ENCODE measurements around the gene DUOX1. TPM values are rescaled to one million over a fixed set of nuclear protein-coding genes. Genes with fewer than 3 reads are reported as not detected.

Gene DUOX1
- total and polyA plus RNA-seq, 7 donors = 0.03 to 0.94 (median 0.46) TPM

DNA sequence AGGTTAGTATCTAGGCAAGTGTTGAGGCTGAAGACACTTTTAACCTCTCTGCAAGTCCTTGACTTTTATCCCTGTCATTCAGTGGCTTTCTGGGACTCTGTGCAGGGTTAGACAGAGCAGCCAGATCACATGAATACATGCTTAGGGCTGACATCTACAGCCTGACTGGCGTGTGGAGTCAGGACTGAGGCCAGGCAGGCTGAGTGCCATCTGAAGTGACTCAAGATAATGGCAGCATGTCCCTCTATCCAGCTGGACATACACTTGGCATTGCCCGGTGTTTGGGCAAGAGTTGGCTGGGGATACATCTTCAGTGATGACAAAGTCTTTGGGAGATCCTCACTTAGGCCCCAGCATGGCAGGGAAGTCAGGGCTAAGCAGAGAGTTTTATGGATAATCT lies 38.2 kb upstream of the DUOX1 start:
- no peak overlapping the region for H3K4me3 ChIP-seq
- WGBS, 3 donors = 26 to 40% (median 34%) methylated on average over 2 of the region's 2 CpGs
- TF ChIP-seq, protein P1, sequence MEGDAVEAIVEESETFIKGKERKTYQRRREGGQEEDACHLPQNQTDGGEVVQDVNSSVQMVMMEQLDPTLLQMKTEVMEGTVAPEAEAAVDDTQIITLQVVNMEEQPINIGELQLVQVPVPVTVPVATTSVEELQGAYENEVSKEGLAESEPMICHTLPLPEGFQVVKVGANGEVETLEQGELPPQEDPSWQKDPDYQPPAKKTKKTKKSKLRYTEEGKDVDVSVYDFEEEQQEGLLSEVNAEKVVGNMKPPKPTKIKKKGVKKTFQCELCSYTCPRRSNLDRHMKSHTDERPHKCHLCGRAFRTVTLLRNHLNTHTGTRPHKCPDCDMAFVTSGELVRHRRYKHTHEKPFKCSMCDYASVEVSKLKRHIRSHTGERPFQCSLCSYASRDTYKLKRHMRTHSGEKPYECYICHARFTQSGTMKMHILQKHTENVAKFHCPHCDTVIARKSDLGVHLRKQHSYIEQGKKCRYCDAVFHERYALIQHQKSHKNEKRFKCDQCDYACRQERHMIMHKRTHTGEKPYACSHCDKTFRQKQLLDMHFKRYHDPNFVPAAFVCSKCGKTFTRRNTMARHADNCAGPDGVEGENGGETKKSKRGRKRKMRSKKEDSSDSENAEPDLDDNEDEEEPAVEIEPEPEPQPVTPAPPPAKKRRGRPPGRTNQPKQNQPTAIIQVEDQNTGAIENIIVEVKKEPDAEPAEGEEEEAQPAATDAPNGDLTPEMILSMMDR (IDR thresholded peaks at IDR 0.05) = no peak
- DNase-seq (peak in 1 of 2 donors; percentile 49), ATAC-seq (peak; percentile 52 to 92 (median 72))
- H3K36me3 ChIP-seq (ENCODE audit: insufficient read depth in 1 of 2, low read depth in 1 of 2) = no peaks in the 10 kb centered on the region
- no peak overlapping the region for H3K27ac ChIP-seq
- H3K9me3 ChIP-seq = no peaks in the 10 kb centered on the region
- intact Hi-C loops (cut with DNase I) = no loop called here
- H3K4me1 ChIP-seq = no peaks in the 10 kb centered on the region
- H3K27me3 ChIP-seq (ENCODE audit: insufficient read depth in 3 of 3, low read length in 2 of 3) = peaks cover 0 to 7% (median 0%) of the 10 kb centered on the region in 3 donors

DNA sequence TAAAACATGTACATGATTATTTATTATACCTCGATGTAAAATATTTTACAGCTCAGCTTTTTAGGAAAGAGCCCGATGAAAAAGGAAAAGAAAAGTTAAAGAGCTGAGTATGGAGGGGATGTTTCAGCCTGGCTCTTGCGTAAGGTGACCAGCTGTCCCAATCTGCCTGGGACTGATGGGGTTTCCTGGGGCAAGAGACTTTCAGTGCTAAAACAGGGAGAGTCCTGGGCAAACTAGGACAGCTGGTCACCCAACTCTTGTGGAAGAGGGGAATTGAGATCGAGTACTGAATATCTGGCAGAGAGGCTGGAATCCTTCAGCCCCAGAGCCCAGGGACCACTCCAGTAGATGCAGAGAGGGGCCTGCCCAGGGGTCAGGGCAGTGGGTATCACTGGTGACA lies 36.8 kb upstream of the DUOX1 start:
- H3K4me1 ChIP-seq = no peaks in the 10 kb centered on the region
- DNase-seq = no peak
- H3K27ac ChIP-seq = no peak overlapping the region
- intact Hi-C loops (cut with DNase I) = no loop called here
- peaks cover 0 to 4% (median 0%) of the 10 kb centered on the region in 3 donors for H3K27me3 ChIP-seq (ENCODE audit: insufficient read depth in 3 of 3, low read length in 2 of 3)
- no peaks in the 10 kb centered on the region for H3K9me3 ChIP-seq
- H3K4me3 ChIP-seq = no peak overlapping the region
- H3K36me3 ChIP-seq (ENCODE audit: insufficient read depth in 1 of 2, low read depth in 1 of 2) = no peaks in the 10 kb centered on the region
- no peak for ATAC-seq
- WGBS, 3 donors = 82 to 86% (median 82%) methylated on average over 4 of the region's 4 CpGs
- TF ChIP-seq, protein P1 (IDR thresholded peaks at IDR 0.05) = no peak

DNA sequence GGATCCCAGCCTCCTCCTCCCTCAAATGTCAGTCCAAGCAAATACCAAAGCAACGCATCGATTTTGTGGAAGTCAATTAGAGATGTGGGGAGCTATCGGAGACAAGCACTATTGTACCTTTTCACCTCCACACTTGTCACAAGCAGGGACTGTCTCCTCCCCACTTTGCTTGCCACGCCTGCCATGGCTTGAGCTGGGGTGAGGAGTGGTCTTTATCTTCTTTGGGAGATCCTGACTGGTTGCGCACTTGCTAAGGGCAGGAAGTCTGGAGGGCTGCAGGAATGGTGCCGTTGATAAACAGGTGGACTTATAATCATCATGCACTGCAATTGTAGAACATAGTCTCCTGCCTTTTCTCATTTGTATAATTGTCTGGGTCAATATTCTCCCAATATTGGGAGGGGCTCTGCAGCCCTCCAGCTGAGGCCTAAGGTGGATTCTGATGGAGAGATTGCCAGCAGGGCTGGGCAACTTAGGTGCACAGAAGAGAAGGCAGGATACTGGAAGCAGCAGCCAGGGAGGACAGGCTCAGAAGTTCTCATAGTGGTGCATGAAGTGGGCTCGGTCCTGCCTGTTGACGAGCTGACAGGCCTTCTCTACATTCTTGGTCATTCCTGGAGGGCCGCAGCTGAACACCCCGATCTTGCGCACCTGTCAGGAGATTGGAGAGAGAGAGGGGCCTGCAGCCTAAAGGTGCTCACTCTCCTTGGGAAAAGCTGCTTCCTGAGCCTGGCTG lies 36.0 kb upstream of the DUOX1 start:
- TF ChIP-seq, protein P1 (IDR thresholded peaks at IDR 0.05) = no peak
- Histone ChIP-seq H3K9me3 (no peaks in the 10 kb centered on the region), H3K36me3 (ENCODE audit: insufficient read depth in 1 of 2, low read depth in 1 of 2) (no peaks in the 10 kb centered on the region), H3K27ac (no peak overlapping the region), H3K27me3 (ENCODE audit: insufficient read depth in 3 of 3, low read length in 2 of 3) (peaks cover 0 to 4% (median 0%) of the 10 kb centered on the region in 3 donors), H3K4me1 (no peaks in the 10 kb centered on the region), H3K4me3 (no peak overlapping the region)
- WGBS, 3 donors = 87 to 89% (median 88%) methylated on average over 11 of the region's 11 CpGs
- DNase-seq (no peak), ATAC-seq (no peak)
- intact Hi-C loops (cut with DNase I) = no loop called here

DNA sequence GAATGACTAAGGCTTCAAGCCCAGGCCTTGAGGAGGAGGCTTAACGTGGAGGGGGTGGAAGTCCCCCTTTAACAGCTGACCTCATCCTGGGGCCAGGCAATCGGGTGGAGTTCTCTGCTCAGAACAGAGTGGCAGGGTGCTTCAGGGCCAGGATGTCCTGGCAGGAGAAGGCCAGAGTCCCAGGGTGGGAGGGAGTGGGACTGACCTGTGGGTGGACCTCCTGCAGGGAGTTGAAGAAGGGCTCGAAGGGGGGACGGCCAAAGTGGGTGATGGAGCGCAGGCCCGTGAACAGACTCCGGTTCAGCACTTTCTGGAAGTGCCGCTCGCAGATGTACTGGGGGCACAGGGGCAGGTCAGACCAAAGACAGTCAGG lies 35.5 kb upstream of the DUOX1 start:
- Histone ChIP-seq H3K4me1 (no peaks in the 10 kb centered on the region), H3K4me3 (no peak overlapping the region), H3K9me3 (no peaks in the 10 kb centered on the region), H3K36me3 (ENCODE audit: insufficient read depth in 1 of 2, low read depth in 1 of 2) (no peaks in the 10 kb centered on the region), H3K27ac (no peak overlapping the region), H3K27me3 (ENCODE audit: insufficient read depth in 3 of 3, low read length in 2 of 3) (peaks cover 0 to 4% (median 0%) of the 10 kb centered on the region in 3 donors)
- no peak for ATAC-seq
- TF ChIP-seq, protein P1 (IDR thresholded peaks at IDR 0.05) = no peak
- intact Hi-C loops (cut with DNase I) = no loop called here
- whole genome bisulfite sequencing, 3 donors = 65 to 76% (median 65%) methylated on average over 9 of the region's 9 CpGs
- no peak for DNase-seq

DNA sequence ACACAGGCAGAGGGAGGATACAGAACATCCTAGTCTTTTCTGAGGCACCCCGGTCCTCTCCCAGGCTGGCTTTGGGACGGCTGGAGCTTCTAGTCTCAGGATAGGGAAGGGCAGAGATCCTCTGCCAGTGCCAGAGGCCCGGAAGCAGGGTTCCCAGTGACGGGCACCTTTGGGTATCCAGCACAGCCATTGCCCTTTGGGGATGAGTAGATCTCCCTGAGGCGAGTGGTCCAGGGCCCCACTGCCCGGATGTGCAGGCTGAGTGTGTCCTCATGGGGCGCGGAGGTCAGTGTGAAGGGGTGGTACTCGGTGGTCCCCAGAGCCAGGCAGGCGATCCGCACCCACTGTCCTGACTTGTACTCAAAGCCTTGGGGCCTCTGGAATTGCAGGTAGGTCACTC lies 34.1 kb upstream of the DUOX1 start:
- TF ChIP-seq, protein P1 (IDR thresholded peaks at IDR 0.05) = no peak
- WGBS, 3 donors = 84 to 89% (median 88%) methylated on average over 11 of the region's 11 CpGs
- Histone ChIP-seq H3K4me1 (no peaks in the 10 kb centered on the region), H3K4me3 (no peak overlapping the region), H3K36me3 (ENCODE audit: insufficient read depth in 1 of 2, low read depth in 1 of 2) (no peaks in the 10 kb centered on the region), H3K9me3 (no peaks in the 10 kb centered on the region), H3K27me3 (ENCODE audit: insufficient read depth in 3 of 3, low read length in 2 of 3) (peaks cover 0 to 4% (median 0%) of the 10 kb centered on the region in 3 donors), H3K27ac (no peak overlapping the region)
- ATAC-seq (no peak), DNase-seq (no peak)
- intact Hi-C loops (cut with DNase I) = no loop called here
